Left hindlimb (tissue), 1 donor: ENCODE data around the gene HDGF.
A peak's percentile ranks its signal among the peaks of the same experiment; 100 is the strongest.

ENCODE experiments used
- DNase-seq: peaks from one replicate; pipeline ENCODE4 v3.0.0-alpha.2; 2018

The HDGF gene

DNA sequence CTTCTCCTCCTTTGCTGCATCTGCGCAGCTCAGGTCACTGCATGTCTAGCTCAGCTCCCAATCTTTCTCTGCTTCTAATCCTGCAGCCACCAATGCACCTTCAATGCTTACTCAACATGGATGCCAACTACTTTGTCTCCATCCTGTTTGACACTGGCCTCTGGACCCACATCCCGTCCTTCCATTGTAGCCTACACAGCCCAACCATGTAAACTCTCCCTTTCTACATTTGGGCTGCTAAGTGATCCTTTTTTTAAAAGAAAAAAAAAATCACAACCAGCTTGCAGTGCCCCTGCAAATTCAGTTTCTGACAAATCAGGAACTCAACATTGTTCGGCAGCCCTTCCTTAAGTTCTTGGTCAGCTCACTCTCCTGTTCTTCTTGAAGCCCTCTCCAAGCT, 36.6 kb downstream of the HDGF start:
- DNase-seq = no peak

- no peak for DNase-seq
Measured at GRCh38 chr1:156712626-156713025, 38.8 kb downstream of the HDGF start.

DNA sequence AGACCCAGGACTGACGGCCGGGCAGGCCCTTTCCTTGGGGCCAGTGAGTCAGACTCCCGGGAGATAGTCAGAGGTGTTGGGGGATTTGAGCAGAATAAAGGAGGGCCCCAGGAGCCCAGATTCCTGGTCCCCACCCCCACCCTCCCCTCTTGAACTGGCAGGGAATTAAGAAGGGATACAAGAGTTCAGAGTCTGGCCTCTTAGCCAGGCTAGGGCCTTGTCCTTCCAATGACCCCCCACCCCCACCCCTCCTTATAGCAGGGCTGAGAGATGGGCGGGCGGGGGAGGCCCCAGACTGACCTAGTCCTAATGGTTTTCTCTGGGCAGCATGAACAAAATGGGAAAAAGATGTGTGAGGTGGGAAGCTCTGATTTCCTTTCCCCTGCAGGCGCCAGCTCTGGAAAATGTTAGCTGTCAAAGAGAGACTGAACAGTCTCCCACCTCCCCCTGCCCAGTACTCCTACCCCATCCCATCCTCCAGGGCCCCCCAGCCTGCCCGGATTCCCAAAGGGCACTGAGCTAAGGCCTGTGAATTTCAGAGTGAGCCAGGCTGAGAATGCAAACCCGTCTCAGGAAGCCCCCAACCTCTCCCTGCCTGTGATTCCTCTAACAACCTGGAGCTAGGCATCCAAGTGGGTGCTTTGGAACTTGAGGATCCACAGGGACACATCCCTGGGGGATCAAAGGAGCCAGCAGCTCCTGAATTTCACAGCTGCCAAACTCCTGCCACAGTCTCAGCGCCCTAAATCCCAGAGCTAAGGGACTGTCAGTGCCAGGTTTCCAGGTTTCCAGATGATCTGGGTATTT, 40.3 kb downstream of the HDGF start:
- DNase-seq = peak; percentile 69

- DNase-seq = peak; percentile 85
Measured at GRCh38 chr1:156709757-156710489, 41.6 kb downstream of the HDGF start.

DNA sequence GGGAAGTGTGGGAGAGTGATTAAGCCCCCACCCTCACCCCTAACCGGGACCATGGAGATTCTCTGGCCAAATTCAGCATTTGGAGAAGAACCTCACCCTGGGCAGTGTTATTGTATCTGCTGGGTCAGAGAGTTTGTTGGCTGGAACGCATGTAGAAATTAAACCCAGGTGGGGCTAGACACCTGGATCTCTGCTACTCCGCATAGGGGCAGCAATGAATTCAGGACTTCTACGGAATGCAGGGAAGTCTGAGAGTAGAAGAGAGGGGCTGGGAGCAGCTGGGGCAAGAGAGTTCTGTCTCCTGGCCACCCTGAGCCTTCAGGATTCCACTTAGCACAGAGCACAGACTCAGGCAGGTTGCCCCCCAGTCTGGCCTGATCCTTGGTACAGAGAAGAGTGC, 42.4 kb downstream of the HDGF start:
- DNase-seq = no peak

DNA sequence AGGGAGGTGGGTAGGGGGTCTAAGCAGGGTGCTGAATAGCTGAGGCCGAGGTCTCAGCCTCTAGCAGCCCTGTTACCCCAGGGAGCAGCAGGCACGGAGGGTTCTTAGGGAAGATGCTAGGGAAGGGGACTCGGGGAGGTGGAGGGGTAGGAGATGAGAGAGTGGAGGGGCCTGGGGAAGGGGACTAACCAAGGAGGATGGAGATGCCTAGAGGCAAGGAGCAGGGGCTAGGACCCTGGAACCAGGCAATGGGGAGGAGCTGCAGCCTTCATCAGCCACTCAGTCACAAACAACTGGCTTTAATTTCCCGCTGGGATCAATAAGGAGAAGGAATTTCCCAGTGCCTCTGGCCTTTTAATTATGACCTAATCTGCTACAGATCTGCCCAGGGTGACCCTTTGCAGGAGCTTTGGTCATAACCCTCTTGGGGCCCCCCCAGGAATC, 43.2 kb downstream of the HDGF start:
- DNase-seq = no peak

DNA sequence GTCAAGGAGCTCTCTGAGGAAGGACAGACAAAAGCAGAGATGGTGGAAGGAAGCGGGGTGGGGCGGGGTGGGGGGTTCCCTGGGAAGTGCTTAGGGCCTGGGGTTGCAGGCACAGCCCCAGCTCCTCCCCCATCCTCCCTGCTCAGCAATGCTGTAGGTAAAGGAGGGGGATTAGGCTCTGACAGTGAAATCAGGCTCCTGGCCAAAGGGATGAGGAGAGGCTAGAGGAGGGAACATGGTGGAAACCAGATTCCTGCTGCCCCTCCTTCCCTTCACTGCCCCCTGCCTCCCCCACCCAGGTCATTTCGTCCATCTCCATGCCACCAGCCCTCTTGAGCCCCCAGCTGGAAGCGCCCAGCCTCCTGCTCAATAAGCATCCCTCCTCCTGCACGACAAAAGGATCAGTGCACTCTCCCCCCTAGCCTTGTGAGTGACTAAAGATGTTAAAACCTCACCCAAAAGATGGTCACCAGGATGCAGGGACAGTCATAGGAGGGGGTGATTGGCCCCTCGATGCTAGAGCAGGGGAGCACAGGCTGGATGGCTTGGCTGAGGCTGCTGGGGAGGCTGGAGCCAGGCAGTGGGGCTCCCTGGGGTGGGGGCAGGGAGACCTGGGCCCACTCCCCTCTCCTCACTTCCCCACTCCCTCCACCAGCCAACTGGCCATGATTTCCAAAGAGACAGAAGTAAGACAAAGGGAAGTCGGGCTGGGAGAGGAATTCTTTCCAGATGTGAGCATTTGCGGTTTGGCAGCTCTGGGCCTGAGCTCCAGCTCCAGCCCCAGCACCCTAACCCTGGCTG, 43.9 kb downstream of the HDGF start:
- DNase-seq = peak; percentile 82

DNA sequence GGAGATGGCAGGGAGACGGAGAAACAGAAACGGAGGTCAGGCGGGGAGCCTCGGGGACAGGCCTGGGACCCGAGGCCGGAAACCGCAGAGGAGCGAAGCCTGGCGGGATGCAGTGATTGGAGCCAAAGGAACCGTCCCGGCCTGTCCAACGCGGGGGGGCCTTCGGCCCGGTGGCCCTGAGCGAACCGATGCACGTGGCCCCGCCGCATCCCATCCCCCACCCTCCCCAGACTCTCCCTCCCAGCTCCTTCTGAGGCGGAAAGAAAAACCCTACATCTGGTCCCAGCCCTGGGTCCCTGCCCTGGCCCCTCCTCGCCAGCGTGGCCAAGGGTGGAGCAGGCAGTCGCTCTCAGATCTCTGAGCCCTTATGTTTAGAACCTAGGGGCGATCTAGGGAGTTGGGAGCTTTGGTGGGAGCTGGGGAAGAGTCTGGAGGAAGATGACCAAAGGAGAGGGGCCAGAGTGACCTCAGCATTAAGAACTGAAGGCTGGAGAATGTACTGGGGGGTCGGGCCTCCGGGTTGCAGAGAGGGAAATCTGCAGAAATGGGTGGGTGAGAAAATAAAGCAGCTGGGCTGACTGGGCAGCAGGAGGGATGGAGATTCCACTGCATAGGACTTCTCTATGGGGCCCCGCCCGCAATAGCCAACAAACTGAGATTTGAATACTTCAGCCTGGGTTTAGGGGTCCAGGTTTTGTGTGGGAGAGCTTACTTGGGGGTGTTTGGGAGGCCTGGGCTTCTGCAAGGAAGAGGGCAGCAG, 44.6 kb downstream of the HDGF start:
- DNase-seq = peak; percentile 93

DNA sequence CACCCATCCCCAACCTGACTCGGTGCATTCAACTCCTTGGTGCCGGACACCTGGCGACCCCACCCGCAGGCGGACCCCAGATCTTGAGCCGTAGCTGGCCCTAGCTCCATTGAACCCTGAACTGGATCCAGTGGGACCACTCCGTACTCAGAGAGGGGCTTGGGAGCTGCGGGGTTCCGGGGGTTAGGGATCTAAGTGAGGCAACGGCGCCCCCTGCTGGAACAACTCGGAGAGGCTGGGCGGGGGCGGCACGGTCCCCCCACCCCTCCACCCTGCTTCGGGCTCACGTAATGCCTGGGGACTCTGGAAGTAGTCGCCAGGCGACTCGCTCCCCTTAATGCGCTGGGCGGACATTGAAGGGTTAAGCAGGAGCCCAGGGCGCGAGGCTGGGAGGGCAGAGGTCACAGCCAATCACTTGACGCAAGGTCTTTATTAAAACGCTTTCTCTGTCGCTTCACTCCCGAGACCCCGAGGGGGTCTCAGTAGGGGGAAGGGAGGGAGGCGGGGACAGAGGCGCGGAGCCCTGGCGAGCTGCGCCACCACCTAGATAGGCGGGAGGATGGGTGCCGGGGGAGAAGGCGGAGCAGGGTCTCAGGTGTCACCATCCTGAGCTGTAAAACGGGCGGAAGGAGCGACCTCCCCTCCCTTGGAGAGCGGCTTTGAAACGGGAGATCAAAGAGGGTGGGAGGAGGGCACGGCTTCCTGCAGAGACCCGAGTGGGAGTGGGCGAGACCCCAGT, 45.4 kb downstream of the HDGF start:
- peak; percentile 89 for DNase-seq

- DNase-seq = peak; percentile 86
Measured at GRCh38 chr1:156705321-156705917, 46.1 kb downstream of the HDGF start, which contains the start of gene CRABP2. CRABP2 (minus strand) TSS chr1:156705583; CDS start chr1:156705446, 137 bp downstream.

DNA sequence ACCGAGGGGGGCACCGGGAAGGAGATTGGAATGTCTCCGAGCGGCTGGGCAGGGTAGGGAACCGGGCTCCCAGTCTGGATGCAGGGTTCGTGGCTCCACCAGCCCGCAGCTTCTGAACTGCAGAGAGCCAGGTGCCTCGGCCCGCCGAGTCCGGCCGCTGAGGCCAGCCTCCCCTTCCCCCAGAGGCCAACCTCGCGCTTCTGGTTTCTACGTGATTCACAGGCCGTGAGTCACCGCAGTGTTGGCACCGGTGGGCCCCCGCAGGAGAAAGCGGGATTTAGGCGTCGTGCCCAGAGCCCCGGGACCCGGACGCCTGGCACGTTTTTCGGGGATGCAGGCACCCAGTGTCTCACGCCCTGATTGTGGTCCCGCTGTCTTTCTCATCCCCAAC, 46.5 kb downstream of the HDGF start:
- no peak for DNase-seq

- no peak for DNase-seq
Measured at GRCh38 chr1:156704166-156704711, 47.2 kb downstream of the HDGF start.

GRCh38 chr1:156703741-156704140, 47.7 kb downstream of the HDGF start:
- no peak for DNase-seq

GRCh38 chr1:156703336-156703735, 48.1 kb downstream of the HDGF start:
- no peak for DNase-seq

- no peak for DNase-seq
Measured at GRCh38 chr1:156700736-156701531, 50.5 kb downstream of the HDGF start.

- DNase-seq = no peak
Measured at GRCh38 chr1:156698995-156699394, 52.5 kb downstream of the HDGF start.

GRCh38 chr1:156697481-156697880, 54.0 kb downstream of the HDGF start:
- no peak for DNase-seq

- DNase-seq = no peak
Measured at GRCh38 chr1:156696755-156697154, 54.7 kb downstream of the HDGF start.

GRCh38 chr1:156694690-156694962, 56.8 kb downstream of the HDGF start:
- no peak for DNase-seq
